Spleen (tissue), 13 donors: Measurements from ENCODE around the gene TCN1. TPM values are rescaled to one million over a fixed set of nuclear protein-coding genes. Genes with fewer than 3 reads are reported as not detected.
"Not testable (repeated sequence)": the region's sequence is repeated elsewhere in the genome, so short reads cannot be mapped to it uniquely, and the experiment has no call there.

ENCODE experiments used
- DNase-seq: peaks from one replicate; pipeline ENCODE4 v3.0.0-alpha.2; 2020
- H3K27ac ChIP-seq, 8 donors: fragments of 200-600 bp; sonication (generic) in 7 of 8; 1 replicate in 4 of 8; 2 replicates in 4 of 8; pipeline versions ENCODE4 v1.5.0 to v1.8.0; 2016 to 2021; ENCODE audit warnings: inconsistent platforms in 4 of 8, mild to moderate bottlenecking in 4 of 8, moderate library complexity in 1 of 8
- H3K27me3 ChIP-seq, 7 donors: fragments of 200-600 bp; sonication (generic) in 6 of 7; replicated peaks in 1 of 7; 1 replicate in 4 of 7; 2 replicates in 3 of 7; pipeline versions ENCODE4 v1.5.0 to v1.8.0; 2016 to 2021; ENCODE audit warnings: inconsistent platforms in 3 of 7, mild to moderate bottlenecking in 1 of 7
- H3K36me3 ChIP-seq, 6 donors: fragments of 200-600 bp; sonication (generic) in 5 of 6; 1 replicate in 4 of 6; 2 replicates in 2 of 6; pipeline versions ENCODE4 v1.5.0 to v1.8.0; 2016 to 2021; ENCODE audit warnings: inconsistent platforms in 2 of 6
- H3K4me1 ChIP-seq, 6 donors: fragments of 200-600 bp; sonication (generic) in 5 of 6; 1 replicate in 3 of 6; 2 replicates in 3 of 6; pipeline versions ENCODE4 v1.5.0 to v1.8.0; 2016 to 2021; ENCODE audit warnings: inconsistent platforms in 3 of 6
- H3K4me3 ChIP-seq, 8 donors: fragments of 200-600 bp; sonication (generic) in 7 of 8; 1 replicate in 4 of 8; 2 replicates in 4 of 8; pipeline versions ENCODE4 v1.5.0 to v1.8.0; 2016 to 2021; ENCODE audit warnings: inconsistent platforms in 4 of 8, mild to moderate bottlenecking in 4 of 8, moderate library complexity in 2 of 8
- H3K9me3 ChIP-seq, 8 donors: fragments of 200-600 bp; sonication (generic) in 7 of 8; 1 replicate in 4 of 8; 2 replicates in 4 of 8; pipeline versions ENCODE4 v1.5.0 to v1.8.0; 2016 to 2021; ENCODE audit warnings: inconsistent platforms in 4 of 8
- CTCF ChIP-seq, 11 experiments: fragments of 200-600 bp in 7 of 11; fragments of 450-650 bp in 4 of 11; sonication (generic) in 4 of 11; IDR thresholded peaks in 8 of 11; conservative IDR thresholded peaks in 3 of 11; 1 replicate in 7 of 11; 2 replicates in 4 of 11; pipeline versions ENCODE4 v1.4.0 to v1.8.0; 2016 to 2021; ENCODE audit warnings: antibody characterized with exemption in 11 of 11, inconsistent platforms in 4 of 11, mild to moderate bottlenecking in 1 of 11
- POLR2A ChIP-seq, 3 donors: fragments of 450-650 bp; IDR thresholded peaks; one replicate each; pipeline ENCODE4 v1.5.1; 2017; ENCODE audit warnings: antibody characterized with exemption in 3 of 3, mild to moderate bottlenecking in 1 of 3
- POLR2AphosphoS5 ChIP-seq, 3 donors: sonication (generic); formaldehyde crosslinking; IDR thresholded peaks; one replicate each; pipeline ENCODE4 v1.5.1; 2017; ENCODE audit warnings: antibody characterized with exemption in 3 of 3
- WGBS, 5 donors: extraction: QIAGEN DNeasy Blood & Tissue Kit in 3 of 5; methylation state at CpG; one replicate each; pipeline versions ENCODE4 v1.1.5 to v1.1.7; 2013 to 2018; 5-methylcytosine and 5-hydroxymethylcytosine counted together
- intact Hi-C: fragments of 100-400 bp; cut with DNase I; formaldehyde crosslinking; loops from one replicate; pipeline ENCODE4 v1.15.0; 2023; ENCODE audit warnings: low total_unique reads
- long read RNA-seq, 2 donors: transcript quantifications; one replicate each; lab custom pipeline, GENCODE V29; 2026
- polyA plus RNA-seq, 3 donors: library from polyadenylated mRNA; stranded (reverse); fragments of 200-250 nt; gene quantifications; one replicate each; pipeline ENCODE4 v1.2.1, GENCODE V29; 2013
- total RNA-seq, 7 donors: library from RNA; depleted of rRNA in 3 of 7; stranded (reverse); fragments of >200 nt in 3 of 7; fragmentation: NEBNext Ultra II Directional in 4 of 7; extraction: Animal tissue kit (Norgen Biotek cat#: 25700) in 4 of 7; gene quantifications; one replicate each; pipeline versions ENCODE4 v1.1.0 to v1.2.1, GENCODE V29; 2016 to 2021
- donor health status: healthy with polysubstance abuse.
- donor health status: DM: no; HTN: no; CAD: no; lungs with moderate emphysema.
- donor health status: DM: no; HTN: no; CAD: no.
- donor health status: Bipolar disorder and iron deficiency.
- donor health status: healthy.
- donor health status: DM: no; HTN: no; CAD: no.
- donor health status: DM: yes; HTN: yes; CAD: no.

The TCN1 gene
- total RNA-seq (10 to 100 TPM in 4 of 7 donors, 1 to 10 TPM in 3; 1.2 to 18.6 (median 11.6) TPM), polyA plus RNA-seq (under 1 TPM; 0.26 to 0.86 (median 0.64) TPM)
- long read RNA-seq, donor 1, result 0 reads
- long read RNA-seq, donor 2, result 0 reads

DNA sequence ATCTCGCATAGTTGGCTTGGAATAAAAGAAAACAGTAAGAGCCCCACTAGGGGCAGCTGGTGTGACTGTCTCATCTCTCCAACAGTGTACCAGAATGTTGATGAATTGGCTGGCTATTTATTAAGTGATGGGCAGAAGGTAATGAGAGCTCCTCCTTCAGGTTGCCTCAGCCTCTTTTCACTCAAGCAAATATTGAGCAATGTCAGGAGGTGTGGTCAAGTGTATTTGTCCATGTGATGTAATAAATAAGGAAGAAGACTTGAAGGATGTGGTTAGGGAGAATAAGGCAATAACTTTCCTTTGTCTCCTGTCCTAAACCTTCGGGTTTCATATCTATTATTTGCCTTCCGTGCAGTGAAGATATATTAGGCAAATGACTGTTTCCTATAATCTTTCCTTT is at the start of gene TCN1:
TCN1 (minus strand) TSS at position 91 of the 400 bp plus-strand sequence; CDS start at position 74, 17 bp downstream.
- Histone ChIP-seq H3K4me1 (no peaks in the 10 kb centered on the region), H3K36me3 (no peaks in the 10 kb centered on the region), H3K27ac (peak within 1 kb of the TSS in 5 of 8 donors; percentile 49 to 76 (median 59)), H3K4me3 (no peak within 1 kb of the TSS), H3K9me3 (peaks cover 0 to 13% (median 7%) of the 10 kb centered on the region in 8 donors), H3K27me3 (no peaks in the 10 kb centered on the region)
- intact Hi-C loops, result no loop called here
- WGBS, 5 donors, result 47 to 66% (median 62%) methylated on average over 3 of the region's 3 CpGs
- TF ChIP-seq POLR2A (IDR thresholded peaks at IDR 0.05), result no peak
- peak in 1 of 11 experiments; percentile 15 for TF ChIP-seq CTCF (IDR thresholded peaks at IDR 0.05 in 8 of 11, conservative IDR thresholded peaks at IDR 0.05 in 3 of 11)
- no peak for DNase-seq

- DNase-seq, H3K36me3 ChIP-seq, H3K27ac ChIP-seq, intact Hi-C loops, H3K4me3 ChIP-seq, H3K4me1 ChIP-seq, H3K9me3 ChIP-seq, H3K27me3 ChIP-seq: not testable (repeated sequence)
- WGBS, 5 donors, result 81 to 98% (median 90%) methylated on average over 2 of the region's 2 CpGs
Measured at GRCh38 chr11:59903569-59903968, 37.3 kb upstream of the TCN1 start.

DNA sequence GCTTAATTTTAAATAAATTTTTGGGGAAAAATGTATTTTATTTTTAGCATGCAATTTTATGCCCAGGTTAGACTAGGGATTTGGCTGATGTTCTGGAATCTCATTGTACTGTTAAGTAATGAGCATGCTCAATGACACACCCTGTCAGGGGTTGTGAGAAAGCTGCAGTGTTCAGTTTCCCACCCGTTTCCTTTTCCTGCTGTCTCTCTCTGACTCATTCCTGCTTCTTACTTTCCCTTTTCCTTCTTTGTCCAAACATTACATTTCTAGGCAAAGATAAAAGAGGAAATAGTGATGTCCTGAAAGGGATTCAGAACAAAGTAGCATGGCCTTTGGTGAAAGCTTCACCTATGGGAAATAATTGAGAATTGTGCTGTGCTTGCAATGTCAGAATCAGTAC is 35.0 kb upstream of the TCN1 start:
- Histone ChIP-seq H3K9me3 (peaks cover 0 to 14% (median 0%) of the 10 kb centered on the region in 8 donors), H3K27me3 (no peaks in the 10 kb centered on the region), H3K36me3 (no peaks in the 10 kb centered on the region), H3K4me1 (no peaks in the 10 kb centered on the region), H3K4me3 (no peak overlapping the region), H3K27ac (peak overlapping the region in 5 of 8 donors; percentile 29 to 55 (median 44))
- DNase-seq, result no peak
- intact Hi-C loops, result no loop called here
- WGBS, 5 donors, result 33 to 68% (median 42%) methylated on average over 1 of the region's 1 CpG
- TF ChIP-seq CTCF (IDR thresholded peaks at IDR 0.05 in 8 of 11, conservative IDR thresholded peaks at IDR 0.05 in 3 of 11) (no peak), POLR2A (IDR thresholded peaks at IDR 0.05) (no peak), POLR2AphosphoS5 (IDR thresholded peaks at IDR 0.05) (no peak)

DNA sequence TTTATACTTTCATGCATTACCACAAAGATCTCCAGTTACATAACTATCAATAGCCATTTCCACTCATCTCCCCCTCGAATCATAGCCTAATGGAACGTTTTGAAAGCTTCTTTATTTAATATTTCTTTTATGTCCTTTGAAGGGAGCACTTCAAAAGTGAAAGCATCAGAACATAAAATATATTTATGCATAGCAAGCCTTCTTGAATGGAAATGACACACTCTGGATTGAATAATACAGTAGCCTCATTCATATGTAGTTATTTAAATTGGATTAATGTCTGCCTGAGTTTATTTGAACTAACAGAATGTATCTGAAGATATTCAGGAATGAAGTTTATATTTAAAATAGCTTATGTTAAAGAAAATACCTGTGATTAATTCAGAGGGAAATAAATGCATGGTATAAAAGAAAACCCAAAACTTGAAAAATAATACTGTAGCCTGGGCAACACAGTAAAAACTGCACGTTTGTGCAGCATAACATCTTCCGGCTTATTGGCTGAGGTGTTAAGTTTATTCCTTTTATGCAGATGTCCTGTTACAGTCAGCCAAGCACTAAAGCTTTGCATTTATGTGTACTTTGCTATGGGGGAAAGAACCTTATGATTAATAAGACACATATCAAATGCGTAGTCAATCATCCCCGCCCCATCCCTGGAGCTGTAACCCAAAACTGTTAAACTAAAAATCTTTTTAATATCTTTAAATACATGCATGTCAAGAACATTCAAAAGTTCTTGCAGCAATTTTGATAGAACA is 34.3 kb upstream of the TCN1 start:
- TF ChIP-seq POLR2AphosphoS5 (IDR thresholded peaks at IDR 0.05) (no peak), CTCF (IDR thresholded peaks at IDR 0.05 in 8 of 11, conservative IDR thresholded peaks at IDR 0.05 in 3 of 11) (no peak), POLR2A (IDR thresholded peaks at IDR 0.05) (no peak)
- H3K4me1 ChIP-seq, result no peaks in the 10 kb centered on the region

More for the DNA sequence above, 34.3 kb upstream of the TCN1 start:
- WGBS, 5 donors, result 76 to 84% (median 78%) methylated on average over 6 of the region's 6 CpGs
- peak overlapping the region in 1 of 8 donors; percentile 55 for H3K27ac ChIP-seq
- intact Hi-C loops, result no loop called here
- H3K27me3 ChIP-seq, result no peaks in the 10 kb centered on the region
- H3K4me3 ChIP-seq, result no peak overlapping the region
- DNase-seq, result no peak
- peaks cover 0 to 10% (median 0%) of the 10 kb centered on the region in 8 donors for H3K9me3 ChIP-seq
- H3K36me3 ChIP-seq, result no peaks in the 10 kb centered on the region
